ENCODE results near the gene AP1S3. TPM values are rescaled to one million over a fixed set of nuclear protein-coding genes. Genes with fewer than 3 reads are reported as not detected.
"Not testable (repeated sequence)": the region's sequence is repeated elsewhere in the genome, so short reads cannot be mapped to it uniquely, and the experiment has no call there.

AP1S3 gene
- total RNA-seq, 1 experiment from 2014 or later, result 43.9 TPM

DNA sequence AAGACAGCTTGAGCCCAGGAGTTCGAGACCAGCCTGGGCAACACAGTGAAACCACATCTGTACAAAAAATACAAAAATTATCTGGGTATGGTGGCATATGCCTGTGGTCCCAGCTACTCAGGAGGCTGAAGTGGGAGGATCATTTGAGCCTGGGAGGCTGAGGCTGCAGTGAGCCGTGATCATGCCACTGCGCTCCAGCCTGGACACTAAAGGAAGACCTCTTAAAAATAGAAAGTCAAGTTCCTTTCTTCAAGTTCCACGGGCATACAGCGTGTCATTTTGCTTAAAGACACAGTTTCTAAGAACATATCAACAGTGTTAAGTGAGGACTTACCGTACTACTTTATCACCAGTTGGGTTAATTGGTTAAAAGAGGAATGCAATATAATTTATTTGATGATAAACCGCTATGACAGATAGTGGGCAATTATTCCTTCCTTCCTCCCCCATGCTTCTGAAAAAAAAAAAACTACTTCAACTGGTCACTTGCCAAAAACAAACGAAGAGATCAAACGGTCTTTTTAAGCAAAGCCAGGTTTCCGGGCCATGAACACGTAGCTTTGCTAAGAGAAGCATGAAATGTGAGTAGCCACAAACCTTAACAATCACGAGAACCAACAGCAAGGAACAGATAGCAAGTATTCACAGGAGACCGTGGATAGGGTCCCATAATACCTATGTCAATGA is 21.4 kb downstream of the AP1S3 start:
- in situ Hi-C loops (cut with HindIII; ENCODE audit: low pct_unique_long_range_greater_than_20kb, low sequenced_read_pairs), result no loop called here
- peak; percentile 97 for DNase-seq (ENCODE audit: low read depth)

DNA sequence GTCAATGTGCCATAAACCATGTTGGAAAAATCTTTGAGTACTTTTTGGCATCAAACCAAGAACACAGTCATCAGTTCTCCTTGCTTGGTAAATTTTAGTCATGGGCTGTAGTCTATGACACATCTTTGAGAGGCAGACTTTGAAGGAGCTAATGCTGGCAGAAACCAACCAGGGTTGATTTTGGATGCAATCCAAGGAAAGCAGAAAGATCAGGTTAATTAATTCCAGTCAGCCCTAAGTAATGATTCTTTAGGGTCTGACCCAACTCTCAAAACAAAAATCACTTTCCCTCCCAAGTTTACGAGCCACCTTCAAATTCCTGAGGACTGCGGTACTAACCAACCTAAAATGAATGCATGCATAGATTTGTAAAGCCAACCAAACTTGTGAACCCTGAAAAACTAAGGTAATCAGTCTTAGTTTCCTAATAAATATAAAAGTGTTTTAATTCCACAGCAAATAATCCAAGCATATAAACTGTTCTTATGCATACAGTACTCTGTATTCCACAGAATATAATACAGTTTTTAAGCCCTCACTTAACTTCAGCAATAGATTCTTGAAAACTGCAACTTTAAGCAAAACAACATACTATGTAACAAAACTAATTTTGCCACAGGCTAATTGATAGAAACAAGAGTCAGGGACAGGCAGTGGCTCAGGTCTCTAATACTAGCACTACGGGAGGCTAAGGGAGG is 22.0 kb downstream of the AP1S3 start:
- in situ Hi-C loops (cut with HindIII; ENCODE audit: low pct_unique_long_range_greater_than_20kb, low sequenced_read_pairs), result no loop called here
- DNase-seq (ENCODE audit: low read depth), result peak; percentile 98

DNA sequence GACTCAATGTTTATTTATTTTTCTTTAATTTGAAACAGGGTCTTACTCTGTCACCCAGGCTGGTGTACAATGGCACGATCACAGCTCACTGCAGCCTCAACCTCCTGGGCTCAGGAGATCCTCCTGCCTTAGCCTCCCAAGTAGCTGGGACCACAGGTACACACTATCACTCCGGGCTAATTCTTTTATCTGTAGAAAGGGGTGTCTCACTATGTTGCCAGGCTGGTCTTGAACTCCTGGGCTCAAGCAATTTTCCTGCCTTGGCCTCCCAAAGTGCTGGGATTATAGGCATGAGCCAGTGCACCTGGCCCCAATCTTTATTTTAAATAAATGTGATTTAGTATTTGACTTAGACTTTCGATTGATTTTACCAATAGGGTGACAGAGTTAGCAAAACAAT is 22.6 kb downstream of the AP1S3 start:
- DNase-seq (ENCODE audit: low read depth); in situ Hi-C loops (cut with HindIII; ENCODE audit: low pct_unique_long_range_greater_than_20kb, low sequenced_read_pairs): not testable (repeated sequence)

DNA sequence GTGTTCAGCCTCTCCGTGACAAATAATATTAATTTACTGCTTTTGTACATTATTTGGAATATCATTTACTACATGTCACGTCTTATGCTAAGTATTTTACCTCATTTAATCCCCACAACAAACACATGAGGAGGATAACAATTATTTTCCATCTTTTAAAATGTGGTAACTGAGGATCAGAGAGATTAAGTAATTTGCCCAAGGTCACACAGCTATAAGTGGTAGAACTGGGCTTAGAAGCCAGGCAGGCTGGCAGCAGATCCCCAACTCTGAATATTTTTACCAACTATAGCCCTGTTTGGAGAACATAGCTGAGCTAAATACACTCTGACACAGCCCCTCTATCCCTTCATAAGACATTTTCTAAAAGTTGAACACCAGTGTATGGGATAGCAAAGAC is 24.1 kb downstream of the AP1S3 start:
- no peak for DNase-seq (ENCODE audit: low read depth)
- in situ Hi-C loops (cut with HindIII; ENCODE audit: low pct_unique_long_range_greater_than_20kb, low sequenced_read_pairs), result no loop called here

DNA sequence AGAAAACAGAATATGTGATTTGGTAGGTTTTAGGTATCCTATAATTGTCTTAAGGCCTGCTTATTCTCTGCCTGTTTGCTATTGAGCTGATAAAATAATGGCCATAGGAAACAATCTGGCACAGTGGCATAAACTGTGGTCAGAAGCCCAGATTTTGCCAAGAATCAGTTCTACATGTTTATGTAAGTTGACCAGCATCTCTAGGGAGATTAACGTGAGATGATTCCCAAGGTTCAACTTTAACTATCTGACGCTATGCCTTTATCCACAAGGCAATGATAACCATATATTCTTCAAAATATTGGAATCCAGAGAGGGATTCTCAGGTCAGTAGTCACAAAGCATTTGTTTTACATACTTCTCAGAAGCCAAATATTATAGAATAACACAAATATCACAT is 25.6 kb downstream of the AP1S3 start:
- in situ Hi-C loops (cut with HindIII; ENCODE audit: low pct_unique_long_range_greater_than_20kb, low sequenced_read_pairs), result no loop called here
- no peak for DNase-seq (ENCODE audit: low read depth)

DNA sequence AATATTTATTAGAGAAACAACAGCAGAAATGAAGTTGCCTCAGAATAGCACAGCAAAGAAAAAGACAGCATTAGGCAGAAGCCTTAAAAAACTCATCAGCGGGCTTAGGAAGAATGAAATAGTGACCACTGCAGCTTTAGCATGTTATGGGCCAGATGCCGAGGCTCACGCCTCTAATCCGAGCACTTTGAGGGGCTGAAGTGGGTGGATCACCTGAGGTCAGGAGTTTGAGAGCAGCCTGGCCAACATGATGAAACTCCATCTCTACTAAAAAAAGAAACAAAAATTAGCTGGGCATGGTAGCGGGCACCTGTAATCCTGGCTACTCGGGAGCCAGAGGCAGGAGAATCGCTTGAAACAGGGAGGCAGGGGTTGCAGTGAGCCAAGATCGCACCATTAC is 32.4 kb downstream of the AP1S3 start:
- no peak for DNase-seq (ENCODE audit: low read depth)
- in situ Hi-C loops (cut with HindIII; ENCODE audit: low pct_unique_long_range_greater_than_20kb, low sequenced_read_pairs), result no loop called here

DNA sequence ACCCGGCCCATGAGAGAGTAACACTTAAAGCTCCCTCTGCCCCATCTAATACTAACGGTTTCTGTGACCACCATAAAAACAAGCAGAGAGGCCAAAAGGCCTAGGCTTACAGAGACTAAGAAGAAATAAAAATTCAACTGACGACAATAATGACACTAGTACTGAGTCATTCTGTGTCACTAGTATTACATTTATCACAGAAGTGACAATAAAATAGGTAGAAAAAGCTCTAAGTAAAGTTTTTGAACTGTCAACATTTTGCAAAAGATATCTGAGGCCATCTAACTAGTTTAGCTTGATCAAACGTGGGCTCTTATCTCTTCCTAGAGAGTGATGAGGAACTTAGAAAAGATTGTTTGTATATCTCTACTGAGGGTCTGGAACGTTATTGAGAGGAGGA is 35.6 kb downstream of the AP1S3 start:
- DNase-seq (ENCODE audit: low read depth), result peak; percentile 67
- in situ Hi-C loops (cut with HindIII; ENCODE audit: low pct_unique_long_range_greater_than_20kb, low sequenced_read_pairs), result no loop called here

DNA sequence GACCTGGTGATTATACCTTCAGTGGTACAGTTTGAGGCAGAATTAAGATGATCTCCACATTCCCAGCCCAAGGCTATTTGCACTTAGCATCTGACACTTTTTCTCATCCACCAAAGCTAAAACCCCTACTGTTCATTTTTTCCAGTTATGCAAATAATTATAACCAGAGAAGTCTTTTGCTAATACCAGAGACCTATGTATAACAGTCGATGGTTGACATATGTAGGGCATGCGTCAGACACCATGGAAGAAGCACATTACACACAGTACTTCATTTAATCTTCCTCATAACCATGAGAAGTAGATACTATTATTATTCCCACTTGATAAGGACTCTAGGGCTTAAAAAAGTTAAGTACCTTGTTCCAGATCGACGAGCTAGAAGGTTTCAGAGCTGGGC is 36.5 kb downstream of the AP1S3 start:
- in situ Hi-C loops (cut with HindIII; ENCODE audit: low pct_unique_long_range_greater_than_20kb, low sequenced_read_pairs), result no loop called here
- no peak for DNase-seq (ENCODE audit: low read depth)

DNA sequence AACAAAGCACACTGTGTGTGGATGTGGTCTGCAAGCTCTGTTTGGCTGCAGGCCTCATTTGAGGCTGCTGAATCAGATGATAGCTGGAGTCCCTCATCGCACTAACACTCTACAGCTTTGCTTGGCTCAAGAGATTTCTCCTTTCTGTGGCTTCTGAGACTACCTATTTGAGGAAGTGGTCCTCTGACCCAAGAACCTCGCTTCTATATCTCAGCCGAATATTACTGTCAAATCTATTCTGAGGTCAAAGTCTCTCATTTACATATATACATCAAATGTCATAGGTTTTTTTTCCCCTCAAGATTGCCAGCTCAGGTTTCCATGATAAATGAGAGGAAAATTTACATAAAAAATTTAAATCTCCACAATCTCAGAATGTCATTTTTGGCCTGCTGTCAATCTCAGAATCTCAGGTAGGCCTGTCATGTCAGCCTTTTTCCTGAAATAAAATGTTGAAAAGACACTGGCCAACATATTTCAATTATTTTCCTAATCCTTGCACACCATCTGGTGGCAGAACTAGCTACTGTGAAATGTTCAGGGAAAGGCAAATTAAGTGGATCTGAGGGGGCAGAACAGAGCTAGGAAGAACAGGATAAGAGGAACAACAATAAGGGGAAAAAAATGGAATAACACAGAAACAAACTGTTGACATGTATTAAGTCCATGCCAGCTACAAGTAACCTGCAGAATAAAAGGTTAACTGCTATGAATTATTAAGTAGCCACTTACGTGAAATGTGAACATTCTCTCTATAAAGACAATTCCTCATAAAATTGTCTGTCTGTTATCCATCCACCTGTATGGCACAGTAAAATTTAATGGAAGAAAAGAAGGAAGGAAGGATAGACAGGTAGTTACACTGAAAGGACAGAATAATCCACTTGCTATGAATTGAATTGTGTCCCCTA is 39.3 kb downstream of the AP1S3 start:
- peak; percentile 70 for DNase-seq (ENCODE audit: low read depth)
- in situ Hi-C loops (cut with HindIII; ENCODE audit: low pct_unique_long_range_greater_than_20kb, low sequenced_read_pairs), result no loop called here

DNA sequence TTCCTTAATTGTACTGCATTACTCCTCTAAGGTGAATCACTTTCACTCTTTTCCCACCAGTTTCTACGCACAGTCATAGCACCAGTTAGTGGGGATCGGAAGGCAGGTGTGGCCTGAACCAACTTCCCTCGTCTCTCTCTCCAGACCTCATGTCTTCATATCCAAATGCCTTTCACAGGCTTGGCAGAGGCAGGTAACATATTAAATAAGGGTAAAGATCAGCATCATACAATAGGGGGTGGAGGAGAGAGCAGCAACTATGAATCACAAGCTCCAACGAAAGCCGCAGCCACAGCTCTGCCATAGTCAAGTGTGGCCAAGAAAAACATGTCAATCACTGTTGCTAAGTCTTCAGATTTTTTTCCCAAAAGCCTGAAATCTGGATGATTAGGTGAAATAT is 40.3 kb downstream of the AP1S3 start:
- DNase-seq (ENCODE audit: low read depth), result peak; percentile 97
- in situ Hi-C loops (cut with HindIII; ENCODE audit: low pct_unique_long_range_greater_than_20kb, low sequenced_read_pairs), result no loop called here

DNA sequence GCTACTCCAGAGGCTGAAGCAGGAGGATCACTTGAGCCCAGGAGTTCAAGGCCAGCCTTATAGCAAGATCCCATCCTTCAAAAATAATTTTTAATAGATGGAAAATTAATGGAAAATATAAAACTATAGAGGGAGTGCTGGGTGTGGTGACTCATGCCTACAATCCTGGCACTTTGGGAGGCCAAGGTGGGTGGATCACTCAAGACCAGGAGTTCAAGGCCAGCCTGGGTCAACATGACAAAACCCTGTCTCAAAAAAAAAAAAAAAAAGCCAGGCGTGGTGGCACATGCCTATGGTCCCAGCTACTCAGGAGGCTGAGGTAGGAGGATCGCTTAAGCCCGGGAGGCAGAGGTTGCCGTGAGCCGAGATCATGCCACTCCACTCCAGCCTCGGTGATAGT is 48.0 kb downstream of the AP1S3 start:
- in situ Hi-C loops (cut with HindIII; ENCODE audit: low pct_unique_long_range_greater_than_20kb, low sequenced_read_pairs), result no loop called here
- DNase-seq (ENCODE audit: low read depth), result no peak

DNA sequence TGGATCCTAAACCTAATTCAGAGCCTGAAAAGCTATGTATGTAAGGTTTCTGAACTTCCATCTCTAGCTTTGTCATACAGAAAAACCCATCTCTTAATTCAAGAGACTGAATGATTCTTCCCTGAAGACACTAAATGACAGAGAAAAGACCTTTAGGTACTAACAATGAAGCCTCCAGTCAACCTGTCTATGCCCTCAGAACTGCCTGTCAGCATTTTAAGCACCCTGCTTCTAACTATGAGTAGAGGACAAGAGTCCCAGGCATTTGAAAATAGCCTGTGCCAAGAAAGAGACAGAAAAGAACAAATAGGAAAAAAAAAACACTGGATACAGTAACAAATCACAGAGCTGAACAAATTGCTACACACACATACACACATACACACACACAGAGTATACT is 48.6 kb downstream of the AP1S3 start:
- in situ Hi-C loops (cut with HindIII; ENCODE audit: low pct_unique_long_range_greater_than_20kb, low sequenced_read_pairs), result no loop called here
- no peak for DNase-seq (ENCODE audit: low read depth)

DNA sequence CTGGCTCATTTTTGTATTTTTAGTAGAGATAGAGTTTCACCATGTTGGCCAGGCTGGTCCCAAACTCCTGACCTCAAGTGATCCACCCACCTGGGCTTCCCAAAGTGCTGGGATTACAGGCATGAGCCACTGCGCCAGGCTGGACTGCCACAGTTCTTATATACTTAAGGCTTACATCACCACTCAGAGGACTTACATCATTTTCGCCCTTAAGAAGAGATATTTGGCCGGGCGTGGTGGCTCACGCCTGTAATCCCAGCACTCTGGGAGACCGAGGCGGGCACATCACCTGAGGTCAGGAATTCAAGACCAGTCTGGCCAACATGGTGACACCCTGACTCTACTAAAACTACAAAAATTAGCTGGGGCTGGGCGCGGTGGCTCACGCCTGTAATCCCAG is 49.3 kb downstream of the AP1S3 start:
- in situ Hi-C loops (cut with HindIII; ENCODE audit: low pct_unique_long_range_greater_than_20kb, low sequenced_read_pairs); DNase-seq (ENCODE audit: low read depth): not testable (repeated sequence)

DNA sequence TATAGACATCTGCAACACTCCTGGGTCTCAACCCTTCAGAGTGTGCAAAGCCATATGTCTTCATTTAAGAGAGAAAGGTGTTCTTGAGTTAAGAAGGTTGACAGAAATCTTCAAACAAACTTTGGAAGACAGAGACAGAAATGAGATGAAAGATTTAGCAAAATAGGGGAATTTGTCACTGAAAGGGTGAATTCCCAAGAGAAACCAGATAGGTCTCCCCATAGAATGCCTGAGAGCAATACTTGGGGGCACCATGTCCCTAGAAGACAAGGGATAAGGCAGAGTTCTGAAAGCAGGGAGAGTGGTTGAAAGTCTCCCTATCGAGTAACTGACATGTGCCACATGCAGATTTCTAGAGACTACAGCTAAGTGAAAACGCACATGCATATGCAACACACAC is 50.0 kb downstream of the AP1S3 start:
- DNase-seq (ENCODE audit: low read depth), result no peak
- in situ Hi-C loops (cut with HindIII; ENCODE audit: low pct_unique_long_range_greater_than_20kb, low sequenced_read_pairs), result no loop called here

DNA sequence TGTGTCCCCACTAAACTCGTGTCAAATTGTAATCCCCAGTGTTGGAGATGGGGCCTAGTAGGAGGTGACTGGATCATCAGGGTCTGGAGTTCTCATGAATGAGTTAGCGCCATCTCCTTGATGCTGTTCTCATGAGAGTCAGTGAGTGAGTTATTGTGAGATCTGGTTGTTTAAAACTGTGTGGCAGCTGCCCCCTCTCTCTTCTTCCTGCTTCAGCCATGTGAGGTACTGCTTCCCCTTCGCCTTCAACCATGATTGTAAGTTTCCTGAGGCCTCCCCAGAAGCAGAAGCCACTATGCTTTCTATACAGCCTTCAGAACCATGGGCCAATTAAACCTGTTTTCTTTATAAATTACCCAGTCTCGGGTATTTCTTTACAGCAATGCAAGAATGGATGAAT is 50.4 kb downstream of the AP1S3 start:
- DNase-seq (ENCODE audit: low read depth), result no peak
- in situ Hi-C loops (cut with HindIII; ENCODE audit: low pct_unique_long_range_greater_than_20kb, low sequenced_read_pairs), result no loop called here

DNA sequence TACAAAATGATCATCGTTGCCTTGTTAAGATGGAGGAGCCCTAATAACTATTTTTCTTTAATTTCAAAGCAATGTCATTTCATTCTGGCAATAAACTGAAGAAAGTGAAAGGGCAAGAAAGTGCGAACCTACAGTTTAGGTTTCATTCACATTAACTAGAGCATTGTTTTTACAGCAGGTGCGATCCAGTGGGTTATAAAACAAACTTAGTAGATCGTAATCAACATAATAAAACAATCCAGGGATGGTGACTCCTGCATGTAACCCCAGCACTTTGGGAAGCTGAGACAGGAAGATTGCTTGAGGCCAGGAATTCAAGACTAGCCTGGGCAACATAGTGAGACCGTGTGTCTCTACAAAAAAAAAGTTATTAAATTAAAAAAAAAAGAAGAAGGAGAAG is 51.1 kb downstream of the AP1S3 start:
- in situ Hi-C loops (cut with HindIII; ENCODE audit: low pct_unique_long_range_greater_than_20kb, low sequenced_read_pairs), result no loop called here
- DNase-seq (ENCODE audit: low read depth), result no peak

DNA sequence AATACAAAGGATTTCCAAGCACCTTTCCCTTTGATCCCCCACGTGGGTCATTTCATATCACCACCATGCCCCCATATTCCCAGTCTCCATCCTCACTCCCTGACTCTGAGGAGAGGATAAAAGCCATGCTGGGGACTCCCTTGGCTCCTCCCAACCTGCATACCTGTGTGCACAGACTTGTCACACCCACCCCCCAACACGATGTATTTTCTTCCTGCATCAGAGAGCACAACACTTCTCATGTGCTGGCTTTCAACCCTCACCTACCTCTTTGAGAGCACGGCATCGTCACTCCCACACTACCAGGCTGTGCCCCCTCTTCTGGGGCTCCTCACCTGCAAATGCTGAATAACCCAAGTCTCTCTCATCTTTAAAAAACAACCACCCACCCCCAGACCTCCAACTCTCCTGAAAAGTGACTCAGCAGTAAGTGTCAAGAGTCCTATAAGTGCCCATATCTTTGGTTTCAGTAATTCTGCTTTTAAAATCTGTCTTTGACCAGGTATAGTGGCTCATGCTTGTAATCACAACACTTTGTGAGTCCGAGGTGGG is 53.1 kb downstream of the AP1S3 start:
- DNase-seq (ENCODE audit: low read depth), result no peak
- in situ Hi-C loops (cut with HindIII; ENCODE audit: low pct_unique_long_range_greater_than_20kb, low sequenced_read_pairs), result no loop called here

DNA sequence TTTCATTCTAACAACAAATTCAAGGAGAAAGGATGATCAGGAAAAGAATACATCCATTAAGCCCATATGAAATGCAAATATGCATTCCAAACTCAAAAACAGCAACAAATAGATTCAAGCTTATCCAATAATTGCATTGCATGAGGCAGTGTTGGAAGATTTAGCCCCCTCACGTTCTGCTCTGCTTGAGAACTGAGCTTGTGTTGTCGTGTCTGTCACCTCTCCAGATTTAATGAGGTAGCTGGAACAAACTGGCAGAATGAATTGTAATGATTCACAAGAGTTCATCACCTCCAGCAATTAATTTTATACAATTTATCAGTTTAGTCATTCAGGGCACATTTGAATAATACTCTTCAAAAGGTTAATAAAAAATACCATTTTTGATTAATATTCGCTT is 54.8 kb downstream of the AP1S3 start:
- in situ Hi-C loops (cut with HindIII; ENCODE audit: low pct_unique_long_range_greater_than_20kb, low sequenced_read_pairs), result no loop called here
- no peak for DNase-seq (ENCODE audit: low read depth)

DNA sequence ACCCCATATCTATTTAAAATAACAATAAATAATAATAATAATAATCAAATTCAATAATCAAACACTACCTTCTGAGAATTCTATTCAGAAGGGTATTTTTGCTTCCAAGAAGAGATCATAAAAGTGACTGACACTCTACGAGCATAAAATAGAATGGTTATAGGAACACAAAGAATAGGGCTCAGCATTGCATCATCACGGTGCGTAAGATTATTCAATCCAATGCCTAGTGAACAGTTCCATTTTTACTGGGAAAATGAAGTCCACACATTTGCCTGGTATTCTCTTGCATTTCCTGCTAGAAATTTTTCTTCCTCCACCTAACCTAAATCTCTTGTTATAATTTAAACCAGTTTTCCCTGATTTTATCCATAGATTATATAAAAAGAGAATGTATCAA is 55.8 kb downstream of the AP1S3 start:
- in situ Hi-C loops (cut with HindIII; ENCODE audit: low pct_unique_long_range_greater_than_20kb, low sequenced_read_pairs), result no loop called here
- no peak for DNase-seq (ENCODE audit: low read depth)

Data from Caki2 (cell line).